Muscle of leg (tissue), 11 donors: ENCODE results near the gene KLHL35. TPM values are rescaled to one million over a fixed set of nuclear protein-coding genes. Genes with fewer than 3 reads are reported as not detected.
A peak's percentile ranks its signal among the peaks of the same experiment; 100 is the strongest.

Experiments used
- DNase-seq: peaks from one replicate; pipeline ENCODE4 v3.0.0; 2013
- H3K27ac ChIP-seq: one replicate; pipeline ENCODE4 v1.5.1; 2013; ENCODE audit warnings: mild to moderate bottlenecking, low read length, control low read depth
- H3K27me3 ChIP-seq: one replicate; pipeline ENCODE4 v1.6.1; 2013; ENCODE audit warnings: low read length; ENCODE audit not compliant: control insufficient read depth, insufficient read depth
- H3K36me3 ChIP-seq: one replicate; pipeline ENCODE4 v1.6.1; 2013; ENCODE audit warnings: low read length; ENCODE audit not compliant: control insufficient read depth, insufficient read depth
- H3K4me1 ChIP-seq: one replicate; pipeline ENCODE4 v1.6.1; 2013; ENCODE audit warnings: low read length; ENCODE audit not compliant: control insufficient read depth, insufficient read depth
- H3K4me3 ChIP-seq: one replicate; pipeline ENCODE4 v1.5.1; 2013; ENCODE audit warnings: low read length, control low read depth
- H3K9me3 ChIP-seq: replicated peaks from 2 replicates; pipeline ENCODE4 v1.6.1; 2013; ENCODE audit warnings: low read depth, low read length; ENCODE audit not compliant: control insufficient read depth
- WGBS: methylation state at CpG from one replicate; pipeline ENCODE4 v1.1.5; 2013; ENCODE audit warnings: missing lambda C conversion rate; ENCODE audit not compliant: insufficient coverage; 5-methylcytosine and 5-hydroxymethylcytosine counted together
- polyA plus RNA-seq, 8 donors: library from polyadenylated mRNA; unstranded; fragments of 120-200 nt; gene quantifications; one replicate each; pipeline versions ENCODE4 v1.2.1 to v1.2.3, GENCODE V29; 2013; ENCODE audit warnings: inconsistent platforms in 1 of 8, low replicate concordance in 1 of 8; ENCODE audit not compliant: insufficient read length in 8 of 8, insufficient read depth in 1 of 8
- total RNA-seq: library from RNA; stranded (reverse); fragments of 120-200 nt; gene quantifications from one replicate; pipeline ENCODE4 v1.2.4, GENCODE V29; 2013

KLHL35 gene
- total and polyA plus RNA-seq, 9 donors, result 2.3 to 6.5 (median 4.2) TPM

DNA sequence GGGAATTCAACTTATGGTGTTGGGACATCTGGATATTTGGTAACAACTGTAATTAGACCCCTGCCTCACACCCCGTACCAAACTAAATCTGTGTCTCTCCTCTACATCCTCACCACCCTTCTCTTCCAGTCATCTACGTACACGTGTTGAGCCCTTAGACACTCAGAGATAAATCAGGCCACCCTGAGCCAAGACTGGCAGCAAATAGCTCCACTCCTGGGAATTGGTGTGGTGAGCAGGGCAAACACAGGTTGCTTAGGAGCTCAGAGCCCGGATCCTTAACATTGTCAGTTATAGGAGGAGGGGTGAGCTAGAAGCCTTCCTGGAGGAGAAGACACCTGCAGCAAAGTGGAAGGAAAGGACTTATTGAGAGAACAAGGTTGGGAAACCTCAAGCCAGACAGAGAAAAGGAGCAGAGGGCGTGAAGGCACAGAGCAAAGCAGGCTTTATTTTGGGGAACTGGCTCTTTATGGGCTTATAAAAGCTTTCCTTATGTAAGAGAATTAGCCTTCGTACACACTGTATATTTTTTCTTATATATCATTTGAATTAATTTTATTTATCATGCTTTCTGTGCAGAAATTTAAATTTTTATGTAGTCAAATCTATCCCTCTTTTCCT is 36.9 kb upstream of the KLHL35 start:
- no peaks in the 10 kb centered on the region for H3K27me3 ChIP-seq
- peak overlapping the region; percentile 22 for H3K27ac ChIP-seq
- H3K4me1 ChIP-seq, result peaks cover 64% of the 10 kb centered on the region
- no peak for DNase-seq
- H3K4me3 ChIP-seq, result no peak overlapping the region
- no peaks in the 10 kb centered on the region for H3K9me3 ChIP-seq
- WGBS, result 83% methylated on average over 1 of the region's 6 CpGs
- no peaks in the 10 kb centered on the region for H3K36me3 ChIP-seq

DNA sequence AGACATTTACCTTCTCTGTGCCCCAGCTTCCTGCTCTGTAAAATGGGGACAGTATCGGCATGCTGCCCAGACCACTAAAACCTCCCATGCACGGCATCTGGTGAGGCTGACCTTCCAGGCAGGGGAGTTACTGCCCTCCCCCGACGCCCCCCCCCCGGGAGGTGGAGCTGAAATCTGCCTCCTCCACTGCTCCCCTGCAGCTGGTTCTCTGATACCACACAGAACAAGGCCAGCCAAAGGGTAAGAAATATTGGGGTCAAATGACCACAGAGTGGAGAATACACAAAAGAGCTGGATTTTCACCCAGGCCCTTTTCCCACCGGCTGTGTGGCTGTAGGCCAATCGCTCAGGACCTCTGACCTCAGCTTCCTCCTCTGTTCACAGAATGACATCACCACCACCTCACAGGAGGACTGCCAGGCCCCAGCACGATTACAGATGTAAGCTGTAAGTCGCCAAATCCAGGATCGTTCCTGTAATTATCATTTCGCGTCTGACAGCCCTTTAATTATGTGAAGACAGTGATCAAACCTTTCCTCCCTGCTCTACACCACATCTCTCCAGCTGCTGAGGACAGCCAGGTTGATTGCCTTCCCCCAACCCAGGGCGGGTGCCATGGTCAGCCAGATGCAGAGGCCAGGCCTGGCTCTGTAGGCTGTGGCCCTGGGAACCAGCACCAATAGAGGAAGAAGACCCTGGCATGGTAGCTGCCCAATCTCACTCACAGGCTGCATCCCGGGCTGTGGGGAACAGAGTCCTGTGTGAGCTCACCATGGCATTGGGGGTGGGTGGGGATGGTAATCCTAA is 35.7 kb upstream of the KLHL35 start:
- Histone ChIP-seq H3K36me3 (no peaks in the 10 kb centered on the region), H3K4me3 (no peak overlapping the region), H3K9me3 (no peaks in the 10 kb centered on the region), H3K27me3 (no peaks in the 10 kb centered on the region), H3K27ac (peak overlapping the region; percentile 85), H3K4me1 (peaks cover 57% of the 10 kb centered on the region)
- peak; percentile 73 for DNase-seq
- 0% methylated on average over 3 of the region's 14 CpGs for WGBS

DNA sequence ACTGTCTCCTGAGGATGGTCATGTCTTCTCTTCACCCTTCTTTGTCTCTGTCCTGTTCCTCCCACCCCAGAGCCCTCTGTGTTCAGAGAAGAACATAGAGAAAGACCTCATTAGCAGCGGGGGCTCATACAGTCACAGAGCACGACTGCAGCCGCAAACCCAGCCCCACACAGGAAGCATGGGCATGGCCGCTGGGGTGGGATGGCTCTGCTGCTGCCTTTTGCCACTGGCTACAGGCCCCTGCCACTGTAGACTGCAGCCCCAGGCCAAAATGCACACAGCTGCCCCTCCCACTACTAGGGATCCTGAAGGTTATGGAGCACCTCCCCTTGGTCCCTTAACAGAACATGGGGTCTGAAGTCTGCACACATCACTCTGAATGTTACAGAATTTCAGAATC is 34.9 kb upstream of the KLHL35 start:
- Histone ChIP-seq H3K4me1 (peaks cover 61% of the 10 kb centered on the region), H3K4me3 (no peak overlapping the region), H3K36me3 (no peaks in the 10 kb centered on the region), H3K27ac (peak overlapping the region; percentile 85), H3K9me3 (no peaks in the 10 kb centered on the region), H3K27me3 (no peaks in the 10 kb centered on the region)
- WGBS, result 59% methylated on average over 4 of the region's 4 CpGs
- no peak for DNase-seq

DNA sequence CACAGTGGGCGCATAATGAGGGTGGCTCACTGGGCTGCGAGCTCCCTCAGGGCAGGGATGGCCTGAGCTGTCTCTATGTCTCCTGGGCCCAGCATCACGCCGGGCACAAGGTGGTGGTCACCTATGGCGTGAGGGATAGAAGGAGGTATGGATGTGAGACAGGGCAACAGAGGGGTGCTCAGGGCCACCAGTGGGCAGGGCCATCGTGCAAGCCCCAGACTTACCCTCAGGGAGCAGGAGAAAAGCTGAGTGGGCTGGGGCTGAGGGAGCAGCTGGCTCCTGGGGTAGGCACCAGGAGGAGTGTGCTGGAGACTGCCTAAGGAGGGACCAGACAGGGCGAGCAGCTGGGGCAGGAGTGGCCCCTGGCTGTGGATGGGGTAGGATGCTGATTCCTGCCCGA is 34.3 kb upstream of the KLHL35 start:
- peaks cover 60% of the 10 kb centered on the region for H3K4me1 ChIP-seq
- no peaks in the 10 kb centered on the region for H3K36me3 ChIP-seq
- H3K27ac ChIP-seq, result no peak overlapping the region
- WGBS, result 90% methylated on average over 6 of the region's 8 CpGs
- no peaks in the 10 kb centered on the region for H3K9me3 ChIP-seq
- no peak overlapping the region for H3K4me3 ChIP-seq
- DNase-seq, result no peak
- H3K27me3 ChIP-seq, result no peaks in the 10 kb centered on the region

DNA sequence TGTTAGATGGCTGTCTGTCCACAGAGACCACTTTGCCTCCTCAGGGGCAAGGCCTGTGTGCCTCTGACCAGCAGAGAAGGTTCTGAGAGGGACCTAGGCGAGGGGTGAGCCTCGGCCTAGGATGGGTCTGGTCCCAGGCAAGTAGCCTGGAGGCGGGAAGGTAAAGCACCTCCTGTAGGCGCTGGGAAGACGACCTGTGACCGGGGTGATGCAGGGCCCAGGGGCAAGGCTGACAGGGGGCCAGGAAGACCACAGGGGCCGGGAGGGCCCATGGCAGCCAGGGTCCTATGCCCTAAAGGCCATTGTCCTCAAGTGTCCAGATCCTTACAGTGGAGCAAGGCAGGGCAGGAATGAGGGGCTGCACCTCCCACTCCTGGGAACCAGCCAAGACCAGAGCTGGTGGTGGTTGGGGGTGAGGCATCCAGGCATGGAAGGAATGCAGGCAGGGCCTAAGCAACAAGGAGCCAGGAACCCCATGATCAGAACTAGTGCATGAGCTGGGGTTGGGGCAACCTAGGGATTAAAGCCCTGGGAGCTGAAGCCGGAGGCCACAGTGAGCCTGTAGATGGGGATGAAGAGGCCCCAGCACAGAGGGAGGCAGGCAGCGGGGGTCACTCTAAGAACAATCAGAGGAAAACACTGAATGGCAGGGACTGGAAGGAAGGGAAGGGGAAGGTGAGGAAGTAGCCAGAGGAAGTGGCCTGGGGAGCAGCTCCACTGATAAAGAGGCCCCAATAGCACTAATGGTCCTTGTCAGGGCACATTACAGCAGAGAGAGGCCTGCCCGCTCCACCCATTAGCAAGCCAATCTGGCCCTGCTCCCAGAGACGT is 32.9 kb upstream of the KLHL35 start:
- 77% methylated on average over 9 of the region's 11 CpGs for WGBS
- Histone ChIP-seq H3K4me3 (no peak overlapping the region), H3K27me3 (no peaks in the 10 kb centered on the region), H3K9me3 (no peaks in the 10 kb centered on the region), H3K36me3 (peaks cover 3% of the 10 kb centered on the region), H3K27ac (peak overlapping the region; percentile 3), H3K4me1 (peaks cover 55% of the 10 kb centered on the region)
- no peak for DNase-seq

DNA sequence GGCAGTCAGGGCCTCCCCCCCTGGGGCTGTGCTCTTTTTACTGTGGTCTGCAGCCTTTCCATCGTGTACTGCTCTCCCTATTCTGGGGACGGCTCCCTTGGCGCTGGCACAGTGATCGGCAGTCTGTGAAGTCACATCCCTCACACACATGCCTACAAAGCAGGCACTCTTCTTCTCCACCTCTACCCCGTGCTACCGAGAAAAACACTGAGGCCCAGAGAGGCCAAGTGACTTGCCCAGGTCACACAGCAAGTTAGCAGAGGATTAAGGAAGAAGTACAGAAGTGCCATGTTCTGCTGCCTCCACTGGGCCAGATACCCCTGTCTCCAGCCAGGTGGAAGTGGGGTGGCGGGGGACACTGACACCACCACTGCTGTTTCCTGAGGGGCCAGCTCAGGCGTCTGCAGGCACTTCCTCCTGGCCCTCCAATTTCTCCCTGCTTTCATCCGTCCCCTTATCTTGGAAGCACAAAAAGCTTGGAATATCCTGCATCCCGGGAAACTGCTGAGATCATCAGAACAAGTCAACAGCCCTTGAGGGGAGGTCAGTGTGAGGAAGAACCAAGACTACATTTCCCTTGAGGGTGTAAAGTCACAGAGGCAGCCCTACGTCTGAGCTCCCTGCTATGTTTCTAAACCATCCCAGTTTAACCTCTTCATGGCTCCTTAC is 30.2 kb upstream of the KLHL35 start:
- peaks cover 36% of the 10 kb centered on the region for H3K4me1 ChIP-seq
- H3K27me3 ChIP-seq, result no peaks in the 10 kb centered on the region
- H3K4me3 ChIP-seq, result no peak overlapping the region
- 45% methylated on average over 7 of the region's 11 CpGs for WGBS
- H3K9me3 ChIP-seq, result no peaks in the 10 kb centered on the region
- peak; percentile 41 for DNase-seq
- H3K27ac ChIP-seq, result no peak overlapping the region
- peaks cover 3% of the 10 kb centered on the region for H3K36me3 ChIP-seq

DNA sequence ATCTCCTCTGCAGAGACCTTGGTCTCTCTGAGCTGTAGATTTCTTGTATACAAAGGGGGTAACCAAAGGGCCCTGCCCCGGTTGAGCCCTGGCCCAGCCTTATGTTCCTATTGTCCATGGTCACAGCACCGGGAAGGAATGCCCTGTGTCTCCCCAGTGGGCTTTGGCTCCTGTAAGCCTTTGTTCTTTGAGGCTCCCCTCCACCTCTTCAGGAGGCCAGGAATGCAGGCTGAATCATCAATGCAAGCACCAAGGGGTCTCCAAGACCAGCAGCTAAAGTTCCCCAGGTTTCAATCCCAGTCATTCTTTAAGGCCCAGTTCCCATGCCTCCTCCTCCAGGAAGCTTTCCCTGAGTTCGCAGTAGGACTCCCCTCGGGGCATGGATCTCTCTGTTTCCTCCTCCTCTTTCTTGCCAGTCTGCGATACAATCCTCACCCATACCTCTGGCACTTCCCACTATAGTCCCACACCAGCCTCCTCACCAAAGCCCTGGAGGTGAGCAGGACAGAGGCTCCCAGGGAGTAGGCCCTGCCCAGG is 29.2 kb upstream of the KLHL35 start:
- no peaks in the 10 kb centered on the region for H3K27me3 ChIP-seq
- no peak overlapping the region for H3K27ac ChIP-seq
- DNase-seq, result no peak
- H3K4me3 ChIP-seq, result no peak overlapping the region
- H3K4me1 ChIP-seq, result peaks cover 26% of the 10 kb centered on the region
- H3K36me3 ChIP-seq, result peaks cover 3% of the 10 kb centered on the region
- no peaks in the 10 kb centered on the region for H3K9me3 ChIP-seq
- WGBS, result 71% methylated on average over 5 of the region's 5 CpGs

DNA sequence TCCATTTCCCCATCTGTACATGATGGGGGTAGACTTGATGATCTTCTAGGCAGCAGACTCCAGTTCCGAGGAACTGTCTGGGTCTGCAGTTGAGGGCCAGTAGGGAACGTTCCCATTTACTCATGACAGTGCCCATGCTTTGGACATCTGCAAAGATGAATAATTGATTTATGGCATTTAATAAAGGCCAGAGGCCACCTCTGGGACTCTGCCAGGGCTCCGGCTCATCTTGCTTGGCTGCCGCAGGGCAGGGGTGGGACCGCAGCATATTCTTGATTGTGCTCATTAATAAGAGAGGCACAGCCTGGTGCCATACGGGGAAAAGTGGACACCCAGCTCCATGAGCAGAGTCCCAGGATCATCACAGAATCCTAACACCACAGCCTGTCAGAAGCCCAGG is 28.1 kb upstream of the KLHL35 start:
- Histone ChIP-seq H3K36me3 (peaks cover 3% of the 10 kb centered on the region), H3K27me3 (no peaks in the 10 kb centered on the region), H3K27ac (no peak overlapping the region), H3K4me3 (no peak overlapping the region), H3K9me3 (no peaks in the 10 kb centered on the region), H3K4me1 (peaks cover 16% of the 10 kb centered on the region)
- 65% methylated on average over 3 of the region's 6 CpGs for WGBS
- DNase-seq, result no peak

DNA sequence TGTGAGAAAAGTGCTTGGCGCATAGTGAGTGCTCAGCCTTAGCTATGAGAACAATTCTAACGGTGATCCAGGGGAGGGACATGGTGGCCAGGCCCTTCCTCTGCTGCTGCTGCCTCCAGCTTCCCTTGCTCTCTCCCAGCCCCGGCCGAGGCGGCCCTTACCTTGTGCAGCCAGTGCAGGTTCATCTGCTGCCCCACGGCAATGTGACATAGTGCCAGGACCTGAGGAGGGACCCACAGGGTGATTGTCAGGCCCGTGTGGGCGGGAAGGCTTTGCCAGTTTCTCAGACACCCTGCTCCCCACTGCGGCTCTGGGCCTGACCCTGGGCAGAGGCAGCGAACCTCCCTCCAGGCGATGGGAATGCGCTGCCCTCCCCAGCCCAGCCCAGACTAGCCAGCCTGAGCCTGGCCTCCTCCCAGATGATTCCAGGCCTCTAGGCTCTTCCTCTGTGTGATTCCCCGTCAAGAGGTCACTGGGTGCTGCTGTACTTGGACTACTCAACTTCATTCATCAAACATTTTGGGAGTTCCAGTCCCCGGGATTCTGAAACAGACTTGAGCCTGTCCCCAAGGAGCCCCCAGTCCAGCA is 23.7 kb upstream of the KLHL35 start:
- peaks cover 3% of the 10 kb centered on the region for H3K36me3 ChIP-seq
- H3K4me1 ChIP-seq, result peaks cover 10% of the 10 kb centered on the region
- no peak overlapping the region for H3K27ac ChIP-seq
- 76% methylated on average over 13 of the region's 14 CpGs for WGBS
- no peak overlapping the region for H3K4me3 ChIP-seq
- peaks cover 6% of the 10 kb centered on the region for H3K27me3 ChIP-seq
- DNase-seq, result no peak
- no peaks in the 10 kb centered on the region for H3K9me3 ChIP-seq
